A549 treated with ZK216348 at 1 μM for 4 hours (cell line): Measurements from ENCODE around the gene FUNDC2. TPM values are rescaled to one million over a fixed set of nuclear protein-coding genes. Genes with fewer than 3 reads are reported as not detected.

ENCODE experiments used
- total RNA-seq: library from RNA; stranded (reverse); fragments of 200-300 nt; extraction: Qiagen RNA extraction; gene quantifications from 5 replicates; pipeline ENCODE4 v1.2.3, GENCODE V29; 2022; ENCODE audit warnings: low read depth

FUNDC2 gene
- 100 to 133 TPM (median 116 TPM) in 5 replicates for total RNA-seq

GRCh38 chrX:155026727-155027508 is at the start of gene FUNDC2:
TSS of gene FUNDC2 (plus strand) at chrX:155026844. CDS start at chrX:155026939, 95 bp downstream.

GRCh38 chrX:155022585-155022984 is 4.1 kb upstream of the FUNDC2 start, which contains the start of gene F8:
TSS of gene F8 (minus strand) at chrX:155022723. CDS start at chrX:155022552, 171 bp downstream.

GRCh38 chrX:155070975-155071693 is 44.5 kb downstream of the FUNDC2 start, which contains the start of the genes BRCC3, CMC4 and MTCP1:
TSS of gene BRCC3 (plus strand) at chrX:155071508. CDS start at chrX:155071528, 20 bp downstream.
TSS of gene CMC4 (minus strand) at chrX:155071136. CDS start at chrX:155064023, 7,113 bp downstream.
TSS of gene MTCP1 (minus strand) at chrX:155071136. CDS start at chrX:155066010, 5,126 bp downstream.

Other genes starting within 250 kb of the FUNDC2 start
- 17.2 to 18.6 TPM (median 17.3 TPM) in 5 replicates for gene MPP1, start 221.4 kb upstream of the FUNDC2 start, total RNA-seq
- not detected in 5 replicates for gene SMIM9, start 192.2 kb upstream of the FUNDC2 start, total RNA-seq
- gene F8A1, start 140.5 kb upstream of the FUNDC2 start, total RNA-seq: 57.8 to 118 TPM (median 103 TPM) in 5 replicates
- gene F8, start 4.1 kb upstream of the FUNDC2 start, total RNA-seq: 3.7 to 4.5 TPM (median 4.3 TPM) in 5 replicates
- 15.4 to 17.0 TPM (median 16.0 TPM) in 5 replicates for gene CMC4, start 44.3 kb downstream of the FUNDC2 start, total RNA-seq
- gene MTCP1, start 44.3 kb downstream of the FUNDC2 start, total RNA-seq: 11.2 to 25.1 TPM (median 20.2 TPM) in 5 replicates
- gene BRCC3, start 44.7 kb downstream of the FUNDC2 start, total RNA-seq: 22.7 to 31.6 TPM (median 25.2 TPM) in 5 replicates
- gene VBP1, start 189.6 kb downstream of the FUNDC2 start, total RNA-seq: 33.5 to 80.7 TPM (median 49.8 TPM) in 5 replicates
- 0.63 to 0.78 TPM (median 0.69 TPM) in 5 replicates for gene RAB39B, start 237.6 kb downstream of the FUNDC2 start, total RNA-seq